GM18511 (cell line): Measurements from ENCODE around the gene DNASE2.

Source experiments
- ATAC-seq: cut with Tn5 transposase; IDR thresholded peaks from one replicate; pipeline ENCODE4 v1.9.1; 2021; ENCODE audit warnings: mild to moderate bottlenecking, moderate library complexity; ENCODE audit not compliant: unreplicated experiment

Gene DNASE2

GRCh38 chr19:12886969-12887747 lies 5.9 kb upstream of the DNASE2 start, which contains the start of gene KLF1:
Gene KLF1 (minus strand): TSS chr19:12887201. CDS start chr19:12887140, 61 bp downstream.
- ATAC-seq, result no peak

- no peak for ATAC-seq
Measured at GRCh38 chr19:12886651-12886968, 5.4 kb upstream of the DNASE2 start.

- no peak for ATAC-seq
Measured at GRCh38 chr19:12885749-12886650, 4.8 kb upstream of the DNASE2 start.

GRCh38 chr19:12884926-12885748 lies 3.9 kb upstream of the DNASE2 start:
- ATAC-seq, result no peak

GRCh38 chr19:12884627-12884925 lies 3.3 kb upstream of the DNASE2 start:
- ATAC-seq, result no peak

- no peak for ATAC-seq
Measured at GRCh38 chr19:12884202-12884601, 3.0 kb upstream of the DNASE2 start.

GRCh38 chr19:12882589-12882988 lies 1.3 kb upstream of the DNASE2 start:
- ATAC-seq, result no peak

- ATAC-seq, result peak; percentile 26
Measured at GRCh38 chr19:12880551-12881171, 588 bp downstream of the DNASE2 start.

- no peak for ATAC-seq
Measured at GRCh38 chr19:12875086-12875485, 6.2 kb downstream of the DNASE2 start.

- no peak for ATAC-seq
Measured at GRCh38 chr19:12873891-12874745, 7.1 kb downstream of the DNASE2 start.

- ATAC-seq, result no peak
Measured at GRCh38 chr19:12872941-12873890, 8.0 kb downstream of the DNASE2 start.

GRCh38 chr19:12872255-12872654 lies 9.0 kb downstream of the DNASE2 start:
- no peak for ATAC-seq

GRCh38 chr19:12871681-12872080 lies 9.6 kb downstream of the DNASE2 start:
- no peak for ATAC-seq

GRCh38 chr19:12868540-12869112 lies 12.6 kb downstream of the DNASE2 start:
- no peak for ATAC-seq

GRCh38 chr19:12867120-12868099 lies 13.8 kb downstream of the DNASE2 start:
- peak; percentile 52 for ATAC-seq

- ATAC-seq, result no peak
Measured at GRCh38 chr19:12866416-12867119, 14.7 kb downstream of the DNASE2 start.
